Loucy (cell line): ENCODE measurements around the gene MAP1A.
A peak's percentile ranks its signal among the peaks of the same experiment; 100 is the strongest.

Source experiments
- H2AFZ ChIP-seq: fragments of 200-600 bp; sonication (generic); 2 replicates; pipeline ENCODE4 v1.6.0; 2016; ENCODE audit warnings: antibody characterized with exemption, mild to moderate bottlenecking, low read length, moderate library complexity
- H3F3A ChIP-seq: fragments of 200-600 bp; 2 replicates; pipeline ENCODE4 v1.6.0; 2016; ENCODE audit warnings: antibody characterized with exemption, low read depth, mild to moderate bottlenecking
- H3K27me3 ChIP-seq: fragments of 200-600 bp; sonication (generic); 2 replicates; pipeline ENCODE4 v1.6.1; 2014; ENCODE audit warnings: low read length, mild to moderate bottlenecking; ENCODE audit not compliant: insufficient read depth, poor library complexity, severe bottlenecking
- H3K36me3 ChIP-seq: fragments of 200-600 bp; sonication (generic); 2 replicates; pipeline ENCODE4 v1.6.1; 2016; ENCODE audit warnings: low read length; ENCODE audit not compliant: insufficient read depth
- H3K4me1 ChIP-seq: fragments of 200-600 bp; sonication (generic); 2 replicates; pipeline ENCODE4 v1.5.1; 2014; ENCODE audit warnings: low read length, mild to moderate bottlenecking; ENCODE audit not compliant: insufficient read depth, poor library complexity, severe bottlenecking
- H3K4me2 ChIP-seq: fragments of 200-600 bp; sonication (generic); 2 replicates; pipeline ENCODE4 v1.6.0; 2014; ENCODE audit warnings: antibody characterized with exemption, low read length, low read depth, mild to moderate bottlenecking; ENCODE audit not compliant: poor library complexity, severe bottlenecking
- H3K4me3 ChIP-seq: fragments of 200-600 bp; sonication (generic); 2 replicates; pipeline ENCODE4 v1.5.1; 2014; ENCODE audit warnings: low read length, mild to moderate bottlenecking, mixed read lengths; ENCODE audit not compliant: poor library complexity, severe bottlenecking
- H3K79me2 ChIP-seq: fragments of 200-600 bp; sonication (generic); 2 replicates; pipeline ENCODE4 v1.6.1; 2014; ENCODE audit warnings: low read length; ENCODE audit not compliant: insufficient read depth
- H3K9ac ChIP-seq: fragments of 200-600 bp; sonication (generic); 2 replicates; pipeline ENCODE4 v1.6.0; 2014; ENCODE audit warnings: mild to moderate bottlenecking, low read depth, low read length, moderate library complexity; ENCODE audit not compliant: poor library complexity, severe bottlenecking
- H3K9me2 ChIP-seq: fragments of 200-600 bp; sonication (generic); replicated peaks from 2 replicates; pipeline ENCODE4 v1.6.1; 2016; ENCODE audit warnings: low read depth, low read length, mixed read lengths
- H3K9me3 ChIP-seq: fragments of 200-600 bp; sonication (generic); 2 replicates; pipeline ENCODE4 v1.6.1; 2014; ENCODE audit warnings: mild to moderate bottlenecking, antibody characterized with exemption, low read length, low read depth; ENCODE audit not compliant: insufficient read depth
- H4K20me1 ChIP-seq: fragments of 200-600 bp; sonication (generic); 2 replicates; pipeline ENCODE4 v1.6.0; 2014; ENCODE audit warnings: antibody characterized with exemption, low read length, mild to moderate bottlenecking; ENCODE audit not compliant: insufficient read depth, poor library complexity, severe bottlenecking
- CTCF ChIP-seq: fragments of 200-600 bp; sonication (generic); conservative IDR thresholded peaks from 2 replicates; pipeline ENCODE4 v1.5.1; 2014; ENCODE audit warnings: mild to moderate bottlenecking, antibody characterized with exemption, low read length
- EZH2phosphoT487 ChIP-seq: fragments of 200-600 bp; IDR thresholded peaks from 2 replicates; pipeline ENCODE4 v1.6.1; 2018; ENCODE audit warnings: antibody characterized with exemption, mild to moderate bottlenecking, moderate library complexity, borderline replicate concordance

Gene MAP1A

DNA sequence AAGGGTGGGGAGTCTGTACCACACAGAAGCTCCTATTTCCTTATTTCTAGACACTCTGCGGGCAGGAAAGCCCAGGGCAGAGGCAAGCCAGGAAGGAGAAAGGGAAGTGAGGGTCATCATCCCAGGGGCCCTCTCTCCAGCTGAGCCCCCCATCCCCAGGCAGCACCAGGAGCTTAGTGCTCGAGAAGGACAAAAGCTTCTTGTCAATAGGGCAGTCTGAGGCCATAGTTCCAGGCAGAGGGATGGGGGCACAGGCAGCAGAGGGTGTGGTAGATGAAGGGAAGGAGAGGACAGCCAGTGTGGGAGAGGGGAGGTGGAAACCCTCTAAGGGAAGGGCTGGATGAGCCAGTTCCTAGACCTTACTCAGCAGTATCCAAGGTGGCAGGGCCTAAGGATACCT, 2.7 kb downstream of the MAP1A start:
- H3K9ac ChIP-seq = peak overlapping the region; percentile 17
- H3K4me2 ChIP-seq = no peak overlapping the region
- H2AFZ ChIP-seq = no peak overlapping the region
- peaks cover 44% of the 10 kb centered on the region for H3K4me1 ChIP-seq
- no peaks in the 10 kb centered on the region for H3K9me3 ChIP-seq
- no peaks in the 10 kb centered on the region for H4K20me1 ChIP-seq
- TF ChIP-seq EZH2phosphoT487 = no peak
- no peak for TF ChIP-seq CTCF
- H3K36me3 ChIP-seq = no peaks in the 10 kb centered on the region; the same call in 1 of the 2 replicates
- H3K4me3 ChIP-seq = no peak overlapping the region
- no peaks in the 10 kb centered on the region for H3K79me2 ChIP-seq
- no peaks in the 10 kb centered on the region for H3K27me3 ChIP-seq
- H3K9me2 ChIP-seq = no peaks in the 10 kb centered on the region
- H3F3A ChIP-seq = no peaks in the 10 kb centered on the region

DNA sequence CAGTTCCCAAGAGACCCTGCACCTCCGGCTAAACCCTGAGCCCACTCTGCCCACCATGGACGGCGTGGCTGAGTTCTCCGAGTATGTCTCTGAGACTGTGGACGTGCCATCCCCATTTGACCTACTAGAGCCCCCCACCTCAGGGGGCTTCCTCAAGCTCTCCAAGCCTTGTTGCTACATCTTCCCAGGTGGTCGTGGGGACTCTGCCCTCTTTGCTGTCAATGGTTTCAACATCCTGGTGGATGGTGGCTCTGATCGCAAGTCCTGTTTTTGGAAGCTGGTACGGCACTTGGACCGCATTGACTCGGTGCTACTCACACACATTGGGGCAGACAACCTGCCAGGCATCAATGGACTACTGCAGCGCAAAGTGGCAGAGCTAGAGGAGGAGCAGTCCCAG, 4.0 kb downstream of the MAP1A start:
- no peak overlapping the region for H2AFZ ChIP-seq
- TF ChIP-seq CTCF (no peak), EZH2phosphoT487 (no peak)
- H3K4me2 ChIP-seq = no peak overlapping the region
- no peaks in the 10 kb centered on the region for H3K9me3 ChIP-seq
- H3K9me2 ChIP-seq = no peaks in the 10 kb centered on the region
- H3K36me3 ChIP-seq = no peaks in the 10 kb centered on the region; the same call in 1 of the 2 replicates
- no peaks in the 10 kb centered on the region for H3F3A ChIP-seq
- no peaks in the 10 kb centered on the region for H3K27me3 ChIP-seq
- no peak overlapping the region for H3K4me3 ChIP-seq
- H3K9ac ChIP-seq = no peak overlapping the region
- peaks cover 34% of the 10 kb centered on the region for H3K4me1 ChIP-seq
- H3K79me2 ChIP-seq = no peaks in the 10 kb centered on the region
- no peaks in the 10 kb centered on the region for H4K20me1 ChIP-seq

DNA sequence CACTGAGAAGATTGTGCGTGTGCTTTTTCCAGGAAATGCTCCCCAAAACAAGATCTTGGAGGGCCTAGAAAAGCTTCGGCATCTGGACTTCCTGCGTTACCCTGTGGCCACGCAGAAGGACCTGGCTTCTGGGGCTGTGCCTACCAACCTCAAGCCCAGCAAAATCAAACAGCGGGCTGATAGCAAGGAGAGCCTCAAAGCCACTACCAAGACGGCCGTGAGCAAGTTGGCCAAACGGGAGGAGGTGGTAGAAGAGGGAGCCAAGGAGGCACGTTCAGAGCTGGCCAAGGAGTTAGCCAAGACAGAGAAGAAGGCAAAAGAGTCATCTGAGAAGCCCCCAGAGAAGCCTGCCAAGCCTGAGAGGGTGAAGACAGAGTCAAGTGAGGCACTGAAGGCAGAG, 4.8 kb downstream of the MAP1A start:
- Histone ChIP-seq H3F3A (no peaks in the 10 kb centered on the region), H3K4me2 (no peak overlapping the region), H3K9ac (no peak overlapping the region), H3K4me1 (peaks cover 25% of the 10 kb centered on the region), H3K4me3 (no peak overlapping the region), H3K79me2 (no peaks in the 10 kb centered on the region), H3K9me2 (no peaks in the 10 kb centered on the region), H3K27me3 (no peaks in the 10 kb centered on the region), H2AFZ (no peak overlapping the region), H4K20me1 (no peaks in the 10 kb centered on the region), H3K36me3 (no peaks in the 10 kb centered on the region; the same call in 1 of the 2 replicates), H3K9me3 (no peaks in the 10 kb centered on the region)
- TF ChIP-seq EZH2phosphoT487 (no peak), CTCF (no peak)
